Measurements from ENCODE around the gene PCGF3.

The PCGF3 gene

DNA sequence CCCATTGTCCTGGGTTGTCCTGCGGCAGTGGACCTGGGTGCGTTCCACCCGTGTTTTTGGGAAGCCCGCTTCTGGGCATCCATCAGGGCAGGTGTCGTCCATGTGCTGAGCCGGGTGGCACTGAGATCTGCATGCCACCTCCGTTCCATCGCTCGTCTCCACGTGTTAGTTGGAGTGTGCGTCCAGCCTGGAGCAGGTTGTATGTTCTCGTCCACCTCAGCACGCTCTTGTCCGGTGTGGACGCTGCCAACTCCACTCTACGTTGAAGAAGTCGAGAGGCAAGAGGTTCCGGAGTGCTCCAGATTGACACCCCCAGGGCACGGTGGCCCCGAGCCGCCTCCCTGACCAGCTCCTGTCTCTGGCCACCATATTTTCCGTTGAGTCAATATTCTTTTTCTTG is 33.9 kb downstream of the PCGF3 start:
- H3K79me2 ChIP-seq (ENCODE audit: low read length), result no peaks in the 10 kb centered on the region
- peaks cover 24% of the 10 kb centered on the region for H3K36me3 ChIP-seq (replicated peaks; ENCODE audit: low read depth, low read length)
- no peak overlapping the region for H3K4me2 ChIP-seq (ENCODE audit: low read length)
- no peak overlapping the region for H3K9ac ChIP-seq (ENCODE audit: low read length)
- H3K9me3 ChIP-seq (ENCODE audit: insufficient read depth, low read length), result no peaks in the 10 kb centered on the region
- H3K4me1 ChIP-seq (ENCODE audit: low read length), result no peaks in the 10 kb centered on the region
- no peak overlapping the region for H3K4me3 ChIP-seq (ENCODE audit: low read length)
- H4K20me1 ChIP-seq (ENCODE audit: insufficient read depth, low read length), result peaks cover 4% of the 10 kb centered on the region; the same call in 1 of the 2 replicates
- H2AFZ ChIP-seq (ENCODE audit: low read depth, low read length), result no peak overlapping the region
- H3K27ac ChIP-seq (ENCODE audit: low read length), result no peak overlapping the region
- TF ChIP-seq, protein P1, sequence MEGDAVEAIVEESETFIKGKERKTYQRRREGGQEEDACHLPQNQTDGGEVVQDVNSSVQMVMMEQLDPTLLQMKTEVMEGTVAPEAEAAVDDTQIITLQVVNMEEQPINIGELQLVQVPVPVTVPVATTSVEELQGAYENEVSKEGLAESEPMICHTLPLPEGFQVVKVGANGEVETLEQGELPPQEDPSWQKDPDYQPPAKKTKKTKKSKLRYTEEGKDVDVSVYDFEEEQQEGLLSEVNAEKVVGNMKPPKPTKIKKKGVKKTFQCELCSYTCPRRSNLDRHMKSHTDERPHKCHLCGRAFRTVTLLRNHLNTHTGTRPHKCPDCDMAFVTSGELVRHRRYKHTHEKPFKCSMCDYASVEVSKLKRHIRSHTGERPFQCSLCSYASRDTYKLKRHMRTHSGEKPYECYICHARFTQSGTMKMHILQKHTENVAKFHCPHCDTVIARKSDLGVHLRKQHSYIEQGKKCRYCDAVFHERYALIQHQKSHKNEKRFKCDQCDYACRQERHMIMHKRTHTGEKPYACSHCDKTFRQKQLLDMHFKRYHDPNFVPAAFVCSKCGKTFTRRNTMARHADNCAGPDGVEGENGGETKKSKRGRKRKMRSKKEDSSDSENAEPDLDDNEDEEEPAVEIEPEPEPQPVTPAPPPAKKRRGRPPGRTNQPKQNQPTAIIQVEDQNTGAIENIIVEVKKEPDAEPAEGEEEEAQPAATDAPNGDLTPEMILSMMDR (IDR thresholded peaks at IDR 0.05; ENCODE audit: low read depth, low read length), result no peak
- no peak for TF ChIP-seq EZH2phosphoT487 (IDR thresholded peaks at IDR 0.05; ENCODE audit: low read depth)
- H3K27me3 ChIP-seq (ENCODE audit: low read depth, low read length), result no peaks in the 10 kb centered on the region

DNA sequence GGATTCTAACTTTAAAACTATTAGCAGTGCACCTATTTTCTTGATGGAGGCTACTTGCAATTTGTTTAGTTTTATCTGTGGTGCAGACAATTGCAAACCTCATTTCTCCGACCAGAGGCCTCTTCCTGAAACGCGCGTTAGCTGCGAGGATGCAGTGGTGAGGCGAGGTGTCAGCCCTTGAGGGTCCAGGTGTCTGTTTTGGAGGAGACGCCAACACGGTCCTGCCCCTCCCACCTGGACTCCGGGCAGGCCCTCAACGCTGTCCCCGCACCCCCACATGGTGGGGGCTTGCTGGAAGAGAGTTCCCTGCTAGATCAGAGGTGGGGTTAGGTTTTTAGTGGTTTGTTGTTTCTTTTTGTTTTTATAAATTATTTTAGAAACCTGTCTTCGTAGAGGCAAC is 34.4 kb downstream of the PCGF3 start:
- Histone ChIP-seq H3K27ac (ENCODE audit: low read length) (no peak overlapping the region), H3K9ac (ENCODE audit: low read length) (no peak overlapping the region), H3K79me2 (ENCODE audit: low read length) (no peaks in the 10 kb centered on the region), H4K20me1 (ENCODE audit: insufficient read depth, low read length) (peaks cover 4% of the 10 kb centered on the region; the same call in 1 of the 2 replicates), H3K4me1 (ENCODE audit: low read length) (no peaks in the 10 kb centered on the region), H3K4me2 (ENCODE audit: low read length) (no peak overlapping the region), H2AFZ (ENCODE audit: low read depth, low read length) (no peak overlapping the region), H3K9me3 (ENCODE audit: insufficient read depth, low read length) (no peaks in the 10 kb centered on the region), H3K27me3 (ENCODE audit: low read depth, low read length) (no peaks in the 10 kb centered on the region), H3K36me3 (replicated peaks; ENCODE audit: low read depth, low read length) (peaks cover 19% of the 10 kb centered on the region), H3K4me3 (ENCODE audit: low read length) (no peak overlapping the region)
- no peak for TF ChIP-seq EZH2phosphoT487 (IDR thresholded peaks at IDR 0.05; ENCODE audit: low read depth)
- TF ChIP-seq, protein P1 (IDR thresholded peaks at IDR 0.05; ENCODE audit: low read depth, low read length), result no peak

DNA sequence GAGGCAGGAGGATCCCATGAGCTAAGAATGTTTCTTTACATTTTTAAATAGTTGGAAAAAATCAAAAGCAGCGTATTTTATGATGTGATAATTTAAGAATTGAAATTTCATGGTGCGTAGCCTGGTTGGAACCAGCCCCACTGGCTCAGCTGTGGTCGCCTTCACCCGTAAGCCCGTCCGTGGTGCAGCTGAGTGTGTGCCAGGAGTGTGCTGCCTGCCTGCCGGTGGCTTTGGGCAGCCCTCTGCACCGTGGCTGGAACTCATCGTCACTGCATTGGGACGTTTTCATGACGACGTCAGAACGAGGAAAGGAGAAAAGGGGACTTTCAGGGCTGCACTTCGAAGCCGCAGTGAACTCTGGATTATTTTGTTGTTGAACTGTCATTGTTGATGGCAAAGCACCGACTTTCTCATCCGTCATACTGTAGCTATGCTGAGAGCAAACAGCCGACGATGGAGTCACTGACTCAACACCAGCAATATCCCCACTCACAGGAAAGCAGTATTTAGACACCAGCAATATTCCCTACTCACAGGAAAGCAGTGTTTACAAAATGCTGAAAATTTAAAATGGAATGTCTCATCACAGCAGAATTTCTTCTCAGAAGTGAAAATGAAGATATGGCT is 35.1 kb downstream of the PCGF3 start:
- Histone ChIP-seq H4K20me1 (ENCODE audit: insufficient read depth, low read length) (peaks cover 4% of the 10 kb centered on the region; the same call in 1 of the 2 replicates), H3K27me3 (ENCODE audit: low read depth, low read length) (no peaks in the 10 kb centered on the region), H3K36me3 (replicated peaks; ENCODE audit: low read depth, low read length) (peaks cover 15% of the 10 kb centered on the region), H3K4me1 (ENCODE audit: low read length) (no peaks in the 10 kb centered on the region), H2AFZ (ENCODE audit: low read depth, low read length) (no peak overlapping the region), H3K9ac (ENCODE audit: low read length) (no peak overlapping the region), H3K4me3 (ENCODE audit: low read length) (no peak overlapping the region), H3K9me3 (ENCODE audit: insufficient read depth, low read length) (no peaks in the 10 kb centered on the region), H3K27ac (ENCODE audit: low read length) (no peak overlapping the region), H3K4me2 (ENCODE audit: low read length) (no peak overlapping the region), H3K79me2 (ENCODE audit: low read length) (no peaks in the 10 kb centered on the region)
- TF ChIP-seq, protein P1 (IDR thresholded peaks at IDR 0.05; ENCODE audit: low read depth, low read length), result no peak
- no peak for TF ChIP-seq EZH2phosphoT487 (IDR thresholded peaks at IDR 0.05; ENCODE audit: low read depth)

DNA sequence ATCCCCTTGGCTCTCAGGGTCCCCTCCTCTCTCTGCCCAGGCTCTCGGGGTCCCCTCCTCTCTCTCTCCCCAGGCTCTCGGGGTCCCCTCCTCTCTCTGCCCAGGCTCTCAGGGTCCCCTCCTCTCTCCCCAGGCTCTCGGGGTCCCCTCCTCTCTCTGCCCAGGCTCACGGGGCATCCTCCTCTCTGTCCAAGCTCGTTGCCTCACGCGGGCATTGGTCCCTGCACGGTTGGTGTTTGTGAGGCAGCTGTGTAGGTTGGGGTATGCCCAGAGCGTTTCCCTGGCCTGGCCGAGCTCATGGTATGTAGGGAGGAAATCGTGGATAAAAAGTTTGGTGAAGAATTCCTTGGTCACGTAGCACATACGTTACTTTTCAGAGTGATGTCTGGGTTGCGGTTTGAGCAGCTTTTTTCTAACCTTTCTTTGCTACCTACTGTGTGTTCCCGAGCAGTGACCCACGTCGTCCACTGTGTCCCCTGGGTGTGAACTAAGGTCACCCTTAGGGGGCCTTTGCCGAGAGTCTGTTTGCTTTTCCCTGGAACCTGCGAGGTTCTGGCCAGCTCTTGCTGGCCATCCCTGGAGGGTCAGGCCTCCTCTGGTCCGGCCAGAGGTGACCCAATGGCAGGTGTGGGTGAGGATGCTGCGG is 36.6 kb downstream of the PCGF3 start:
- Histone ChIP-seq H3K9ac (ENCODE audit: low read length) (no peak overlapping the region), H3K27me3 (ENCODE audit: low read depth, low read length) (no peaks in the 10 kb centered on the region), H3K9me3 (ENCODE audit: insufficient read depth, low read length) (no peaks in the 10 kb centered on the region), H2AFZ (ENCODE audit: low read depth, low read length) (no peak overlapping the region), H3K4me2 (ENCODE audit: low read length) (no peak overlapping the region), H3K79me2 (ENCODE audit: low read length) (no peaks in the 10 kb centered on the region), H3K27ac (ENCODE audit: low read length) (no peak overlapping the region), H3K4me3 (ENCODE audit: low read length) (no peak overlapping the region), H3K4me1 (ENCODE audit: low read length) (no peaks in the 10 kb centered on the region), H4K20me1 (ENCODE audit: insufficient read depth, low read length) (peaks cover 4% of the 10 kb centered on the region; the same call in 1 of the 2 replicates), H3K36me3 (replicated peaks; ENCODE audit: low read depth, low read length) (peaks cover 13% of the 10 kb centered on the region)
- TF ChIP-seq, protein P1 (IDR thresholded peaks at IDR 0.05; ENCODE audit: low read depth, low read length), result no peak
- TF ChIP-seq EZH2phosphoT487 (IDR thresholded peaks at IDR 0.05; ENCODE audit: low read depth), result no peak

Measured in OCI-LY3 (cell line).